Kidney tubule cell (primary cell): ENCODE measurements around the gene PALD1.

Experiments used
- DNase-seq: peaks from one replicate; pipeline ENCODE4 v3.0.0-alpha.2; 2018; ENCODE audit warnings: low spot score

PALD1 gene

DNA sequence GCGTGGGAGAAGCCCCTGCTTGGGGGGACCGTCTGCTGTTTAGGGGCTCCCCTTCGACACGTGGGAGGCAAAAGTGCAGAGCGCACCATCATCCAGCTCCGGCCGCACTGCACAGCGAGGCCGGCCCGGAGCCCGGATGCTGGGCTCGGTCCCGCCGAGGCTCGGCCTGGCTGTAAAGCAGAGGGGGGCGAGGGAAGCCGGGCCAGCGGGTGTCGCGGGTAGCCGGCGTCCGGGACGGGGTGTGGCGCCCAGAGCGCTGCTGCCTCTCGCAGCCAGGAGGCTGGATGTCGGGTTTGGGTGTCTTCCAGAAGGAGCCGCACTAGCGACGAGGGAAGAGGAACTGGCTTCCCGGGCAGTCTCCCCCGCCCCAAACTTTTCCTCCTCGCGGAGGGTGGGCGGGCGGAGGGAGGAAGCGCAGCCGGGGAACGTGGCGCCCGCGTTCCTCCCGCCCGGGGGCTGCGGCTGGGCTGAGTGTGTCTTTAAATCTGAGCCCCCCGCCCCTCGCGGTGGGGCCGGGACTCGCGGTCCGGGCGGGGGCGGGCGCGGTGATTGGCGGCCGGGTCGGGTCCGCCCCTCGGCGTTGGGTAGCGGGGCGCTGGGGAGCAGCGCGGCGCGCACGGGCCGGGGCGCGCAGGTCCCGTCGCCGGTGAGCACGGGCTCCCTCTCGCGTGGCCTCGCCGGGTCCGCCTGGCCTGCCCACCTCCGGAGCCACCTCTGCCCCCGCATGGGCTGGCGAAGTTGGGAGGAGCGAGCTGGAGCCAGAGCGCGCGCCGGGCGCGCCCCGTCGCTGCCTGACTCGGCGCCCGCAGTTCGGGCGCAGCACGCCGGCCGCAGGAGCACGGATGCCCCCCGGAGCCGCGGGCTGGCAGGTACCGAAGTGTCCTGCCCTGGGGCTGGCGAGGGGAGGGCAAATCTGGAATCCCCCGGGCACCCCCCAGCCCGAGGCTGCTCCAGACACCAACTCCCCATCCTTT is at the start of gene PALD1:
Gene PALD1, plus strand, starts transcription at position 577 of the 974 bp plus-strand sequence. CDS start 47,185 bp downstream, outside the sequence.
- no peak for DNase-seq

DNA sequence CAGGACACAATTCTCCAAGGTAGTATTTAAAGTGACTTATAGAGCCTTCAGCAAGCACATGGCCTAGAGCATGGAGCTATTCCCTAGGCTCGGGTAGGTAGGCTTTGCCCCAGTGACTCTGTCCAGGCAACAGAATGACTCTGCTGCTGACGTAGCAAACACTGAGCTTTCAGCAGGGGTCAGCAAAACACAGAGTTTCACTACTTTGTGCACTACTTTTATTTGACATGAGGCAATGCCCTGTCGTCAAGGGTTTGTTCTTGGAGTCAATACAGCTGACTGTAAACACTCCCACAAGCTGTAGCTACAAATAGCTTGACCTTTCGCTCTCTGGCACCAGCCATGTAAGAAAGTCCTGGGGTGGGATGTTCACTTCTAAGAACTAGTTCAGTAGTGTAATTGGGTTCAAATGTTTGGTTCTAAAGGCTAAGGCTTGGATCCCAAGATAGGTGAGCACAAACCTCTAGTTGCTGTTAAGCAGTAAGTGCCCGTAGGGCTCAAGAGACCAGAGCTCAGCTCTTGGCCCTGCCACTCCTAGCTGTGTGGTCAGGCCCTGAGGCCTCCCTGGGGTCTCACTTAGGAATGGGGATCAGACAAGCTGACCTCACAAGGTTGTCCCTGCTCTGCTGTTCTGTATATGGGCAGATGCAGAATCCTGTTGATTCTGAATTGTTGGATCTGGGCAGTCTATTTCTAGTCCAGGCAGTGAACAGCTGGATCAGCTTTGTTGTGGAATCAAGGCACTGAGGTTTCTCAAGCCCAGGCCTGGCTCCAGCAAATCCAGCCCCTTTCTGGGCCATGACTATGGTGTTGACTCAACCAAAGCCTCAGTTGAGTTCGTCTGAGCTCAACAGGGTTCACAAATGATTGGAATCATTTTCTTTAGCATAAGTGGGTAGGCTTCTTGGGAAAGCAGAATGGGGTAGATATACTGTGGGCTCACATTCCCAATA is 47.8 kb upstream of the PALD1 start:
- no peak for DNase-seq

DNA sequence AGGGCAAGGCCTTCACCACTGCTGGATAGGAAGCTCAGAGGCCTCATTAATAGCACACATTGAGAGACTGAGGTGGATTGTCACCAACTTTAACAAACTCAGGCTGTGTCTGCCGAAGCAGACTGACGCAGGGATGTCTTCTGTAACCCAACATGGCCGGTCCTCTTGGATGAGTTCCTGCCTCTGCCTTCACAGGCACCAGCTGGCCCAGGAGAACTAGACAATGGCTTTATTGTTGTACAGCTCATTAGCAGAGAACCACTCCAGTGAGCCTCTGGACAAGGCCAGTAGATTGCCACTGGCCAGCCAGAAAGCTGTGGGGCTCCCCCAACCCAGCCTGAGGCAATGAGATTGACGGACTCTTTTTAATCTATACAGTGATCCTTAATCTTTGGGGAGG is 46.5 kb upstream of the PALD1 start:
- no peak for DNase-seq

DNA sequence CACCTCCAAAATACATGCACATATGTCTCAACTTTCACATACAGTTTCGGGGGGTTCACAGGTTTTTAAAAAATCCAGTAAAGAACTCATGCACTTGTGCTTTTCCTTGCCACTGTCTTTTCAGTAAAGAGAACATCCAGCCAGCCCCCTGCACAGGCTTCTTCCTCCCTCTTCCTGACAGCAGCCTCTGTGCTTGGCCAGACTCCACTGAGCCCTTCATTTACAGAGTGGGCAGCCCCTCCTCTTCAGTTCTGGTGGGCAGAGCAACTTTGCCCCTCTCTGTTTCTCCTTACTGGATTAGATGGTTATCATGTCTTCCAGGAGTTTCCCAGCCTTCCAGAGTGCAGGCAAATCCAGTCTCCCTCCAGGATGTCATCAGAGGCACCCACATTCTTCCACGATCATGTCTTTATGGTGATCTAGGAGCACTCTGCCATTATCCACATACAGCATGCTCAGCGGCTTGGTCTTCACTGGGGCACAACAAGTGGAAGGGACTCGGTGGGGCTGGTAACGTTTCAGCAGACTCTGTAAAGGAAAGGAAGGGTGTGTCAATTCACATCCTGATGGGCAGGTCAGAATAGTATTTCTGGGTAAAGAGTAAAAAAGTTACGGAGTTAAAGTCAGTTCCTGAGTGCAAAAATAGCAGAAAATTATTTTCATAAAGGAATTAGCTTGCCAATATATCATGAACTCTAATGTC is 45.9 kb upstream of the PALD1 start:
- no peak for DNase-seq

GRCh38 chr10:70433581-70434280 is 44.8 kb upstream of the PALD1 start:
- no peak for DNase-seq

DNA sequence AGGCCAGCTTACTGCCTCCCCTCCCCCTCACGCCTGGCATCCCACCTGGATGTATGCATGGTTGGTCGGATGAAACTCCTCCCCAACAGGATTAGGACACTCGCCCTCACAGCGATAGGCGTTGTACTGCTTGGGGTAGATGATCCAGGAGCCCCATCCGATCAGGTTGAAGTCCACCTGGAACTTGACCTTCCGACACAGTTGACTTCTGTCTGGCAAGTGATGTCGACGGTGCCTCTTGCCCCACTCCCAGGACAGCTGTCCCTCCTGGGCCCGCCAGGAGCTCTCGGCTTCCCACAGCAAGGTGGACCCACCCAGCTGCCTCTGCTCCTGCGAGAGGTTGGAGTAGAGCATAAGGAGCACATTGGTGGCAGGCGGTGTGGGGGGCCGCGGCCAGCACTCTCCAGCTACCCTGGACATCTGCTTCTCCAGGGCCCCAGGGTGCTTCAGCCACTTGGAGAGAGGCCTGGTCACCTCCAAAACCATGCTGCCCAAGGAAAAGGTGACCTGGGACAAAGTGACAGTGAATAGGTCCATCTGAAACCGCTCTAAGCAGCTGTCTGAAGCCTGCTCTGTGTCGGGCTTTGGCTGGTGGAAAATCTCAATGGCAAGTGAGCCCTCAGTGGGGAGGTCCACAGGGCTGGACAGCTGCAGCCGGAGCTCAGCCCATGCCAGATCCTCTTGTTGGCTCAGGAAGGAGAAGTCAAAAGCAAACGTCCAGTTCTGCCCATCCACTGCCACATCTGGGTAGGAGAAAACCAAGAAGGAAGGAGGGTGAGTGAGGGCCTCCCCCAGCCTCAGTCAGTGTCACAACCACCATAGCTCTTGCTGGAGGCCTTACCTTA is 43.1 kb upstream of the PALD1 start:
- DNase-seq = no peak

- no peak for DNase-seq
Measured at GRCh38 chr10:70437721-70438120, 40.8 kb upstream of the PALD1 start.

DNA sequence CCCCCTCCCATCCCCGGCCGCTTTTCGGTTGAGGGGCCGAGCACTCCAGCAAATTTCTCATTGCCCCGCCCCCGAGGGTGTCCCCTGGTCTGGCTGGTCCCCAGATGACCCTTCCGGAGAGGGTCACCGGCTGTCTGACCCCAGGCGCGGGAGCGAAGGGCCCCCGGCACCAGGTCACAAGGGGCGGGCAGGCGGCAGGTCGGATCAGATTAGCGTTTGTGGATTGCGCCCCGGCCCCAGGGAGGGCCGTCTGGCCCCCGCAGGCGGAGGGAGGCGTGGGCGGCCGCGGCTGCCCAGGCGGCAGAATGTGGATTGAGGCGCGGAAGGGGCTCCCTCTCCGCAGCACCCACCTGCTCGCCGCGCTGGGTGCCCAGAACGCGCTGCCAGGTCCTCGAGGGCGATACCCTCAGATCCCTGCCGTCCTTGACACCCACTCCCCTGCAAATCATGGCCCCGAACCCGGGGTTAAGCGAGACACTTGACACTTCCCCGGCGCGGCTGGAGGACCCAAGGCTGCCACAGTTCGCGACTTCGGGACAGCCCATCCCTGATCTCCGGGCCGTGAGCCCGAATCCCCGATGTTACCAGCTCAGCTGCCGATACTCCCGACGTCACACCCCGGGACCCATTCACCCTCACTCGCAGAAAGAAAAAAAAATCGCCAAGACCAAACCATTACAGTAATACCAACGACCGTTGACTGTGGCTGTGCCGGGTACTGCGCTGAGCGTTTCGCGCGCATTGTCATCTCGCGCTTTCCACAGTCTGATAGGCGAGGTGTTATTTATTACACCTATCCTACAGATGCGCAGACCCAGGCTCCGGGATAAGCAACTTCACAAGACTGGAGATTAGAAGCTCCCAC is 38.0 kb upstream of the PALD1 start:
- no peak for DNase-seq

DNA sequence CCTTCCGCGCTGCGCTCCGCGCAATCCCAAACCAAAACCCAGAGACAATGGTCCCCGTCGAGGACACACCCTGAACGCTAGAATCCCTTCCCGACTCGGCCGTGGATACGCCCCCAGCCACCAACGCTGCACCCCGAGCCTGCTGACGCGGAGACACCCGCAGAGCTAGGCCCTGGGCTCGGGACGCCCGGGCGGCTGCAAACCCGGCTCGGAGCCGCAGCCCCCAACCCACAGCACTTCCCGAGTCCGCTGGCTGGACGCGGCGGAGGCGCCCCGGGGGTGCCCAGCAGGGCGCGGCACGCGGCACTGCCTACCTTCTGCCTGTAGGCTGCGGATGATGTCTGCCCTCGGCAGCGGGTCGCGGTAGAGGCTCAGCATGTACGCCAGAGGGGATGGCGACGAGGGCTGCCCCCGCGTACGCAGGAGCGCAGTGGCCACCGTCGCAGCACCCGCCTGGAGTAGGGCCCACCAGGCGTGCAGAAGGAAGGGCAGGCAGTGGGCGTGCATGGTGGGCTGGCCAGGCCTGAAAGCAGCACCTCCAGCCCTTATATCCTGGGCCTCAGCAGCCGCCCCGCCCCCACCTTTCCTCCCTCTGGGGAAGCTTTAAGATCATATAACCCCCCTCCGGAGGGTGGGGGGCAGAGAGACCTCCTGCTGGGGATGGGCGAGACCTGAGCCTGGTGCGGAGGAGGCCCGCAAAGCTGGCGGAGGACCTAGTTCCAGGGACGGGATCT is 37.2 kb upstream of the PALD1 start, which contains the start of gene NODAL:
Gene NODAL, minus strand, starts transcription at position 521 of the 734 bp plus-strand sequence. Its CDS starts 14 bp downstream, at position 507.
- DNase-seq = no peak

GRCh38 chr10:70441895-70442309 is 36.7 kb upstream of the PALD1 start:
- DNase-seq = no peak

DNA sequence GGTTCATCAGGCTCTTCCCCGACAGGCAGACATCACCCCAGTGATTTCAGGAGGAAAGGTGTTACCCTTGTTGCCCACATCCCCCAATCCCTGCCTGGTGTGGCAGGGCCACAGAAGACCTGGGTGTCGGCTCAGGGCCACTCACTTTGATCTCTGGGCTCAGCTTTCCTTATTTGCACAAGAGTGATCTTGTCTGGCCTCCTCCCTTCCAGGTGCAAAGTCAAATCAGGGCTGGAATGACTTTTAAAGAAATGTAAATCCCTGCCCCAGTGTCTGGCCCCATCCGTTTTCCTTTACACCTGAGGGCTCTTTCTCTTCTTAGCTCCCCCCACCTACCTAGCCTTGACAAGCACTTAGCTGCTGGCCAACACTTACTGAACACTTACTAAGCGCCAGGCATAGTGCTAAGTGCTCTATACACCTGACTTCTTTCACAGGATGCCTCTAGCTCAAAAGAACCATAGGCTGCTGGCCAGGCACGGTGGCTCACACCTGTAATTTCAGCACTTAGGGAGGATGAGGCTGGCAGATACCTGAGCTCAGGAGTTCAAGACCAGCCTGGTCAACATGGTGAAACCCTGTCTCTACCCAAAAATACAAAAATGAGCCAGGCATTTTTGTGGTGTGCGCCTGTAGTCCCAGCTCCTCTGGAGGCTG is 36.1 kb upstream of the PALD1 start:
- no peak for DNase-seq

GRCh38 chr10:70444744-70445143 is 33.8 kb upstream of the PALD1 start:
- DNase-seq = no peak

GRCh38 chr10:70445718-70446657 is 32.6 kb upstream of the PALD1 start:
- DNase-seq = no peak

GRCh38 chr10:70448236-70448635 is 30.3 kb upstream of the PALD1 start:
- no peak for DNase-seq

DNA sequence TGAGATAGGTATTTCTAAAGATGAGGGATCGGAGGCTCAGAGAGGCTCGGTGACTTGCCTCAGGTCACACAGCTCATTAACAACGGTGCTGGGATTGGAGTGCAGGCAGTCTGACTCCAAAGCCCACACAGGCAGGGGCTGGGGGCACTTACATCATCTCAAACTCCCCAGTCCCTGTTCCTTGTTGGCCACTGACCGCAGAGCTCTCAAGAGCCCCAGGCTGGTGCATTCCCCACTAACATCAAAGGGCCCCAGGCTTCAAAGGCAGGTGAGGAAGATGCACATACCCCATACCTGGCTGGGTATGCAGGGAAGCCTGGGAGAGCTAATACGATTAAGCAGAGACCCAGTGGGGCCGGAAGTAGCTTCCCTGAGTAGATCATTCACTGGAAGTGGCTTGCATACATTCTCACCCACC is 23.3 kb upstream of the PALD1 start:
- DNase-seq = no peak

GRCh38 chr10:70456164-70456563 is 22.4 kb upstream of the PALD1 start:
- no peak for DNase-seq

GRCh38 chr10:70457759-70458305 is 20.7 kb upstream of the PALD1 start:
- DNase-seq = no peak
